WTC11 (cell line): ENCODE data around the gene TEKT5. TPM values are rescaled to one million over a fixed set of nuclear protein-coding genes. Genes with fewer than 3 reads are reported as not detected.

Source experiments
- ATAC-seq: fragments of 200-7000 bp; cut with Tn5 transposase; 2 replicates; pipeline ENCODE4 v1.10.0; 2021; ENCODE audit warnings: mild to moderate bottlenecking, moderate library complexity
- CTCF ChIA-PET: fragments of 300-600 bp; sonication (Branson Sonifier 250); formaldehyde crosslinking; loops from one replicate; lab custom pipeline; 2021; ENCODE audit warnings: antibody characterized with exemption; lab: Charles Lee
- POLR2A ChIA-PET: fragments of 350-600 bp; sonication (Branson Sonifier 250); formaldehyde crosslinking; loops from one replicate; lab custom pipeline; 2021; ENCODE audit warnings: antibody characterized with exemption; lab: Charles Lee
- DNase-seq: peaks from one replicate; pipeline ENCODE4 v3.0.0; 2021; ENCODE audit warnings: low spot score
- H3K27ac Mint-ChIP-seq: 2 replicates; pipeline ENCODE4 v1.8.0; 2021; ENCODE audit warnings: mixed read lengths
- H3K27me3 Mint-ChIP-seq: 2 replicates; pipeline ENCODE4 v1.8.0; 2021; ENCODE audit warnings: low read depth, mild to moderate bottlenecking, moderate library complexity, mixed read lengths
- H3K36me3 Mint-ChIP-seq: 2 replicates; pipeline ENCODE4 v1.8.0; 2021; ENCODE audit warnings: mixed read lengths
- H3K4me1 Mint-ChIP-seq: 2 replicates; pipeline ENCODE4 v1.8.0; 2022; ENCODE audit warnings: mixed read lengths
- H3K4me3 Mint-ChIP-seq: 2 replicates; pipeline ENCODE4 v1.8.0; 2021; ENCODE audit warnings: mild to moderate bottlenecking, moderate library complexity, mixed read lengths
- H3K9me3 Mint-ChIP-seq: 2 replicates; pipeline ENCODE4 v1.8.0; 2021; ENCODE audit warnings: mixed read lengths
- ARID4B ChIP-seq: sonication (generic); formaldehyde crosslinking; IDR thresholded peaks from 2 replicates; pipeline ENCODE4 v1.8.0; 2023; ENCODE audit warnings: missing genetic modification reagents, mild to moderate bottlenecking, borderline replicate concordance
- ATF1 ChIP-seq: sonication (generic); formaldehyde crosslinking; IDR thresholded peaks from 2 replicates; pipeline ENCODE4 v1.8.1; 2023; ENCODE audit warnings: mild to moderate bottlenecking, moderate library complexity, missing genetic modification reagents
- ATF6 ChIP-seq: sonication (generic); formaldehyde crosslinking; IDR thresholded peaks from 2 replicates; pipeline ENCODE4 v1.8.1; 2023; ENCODE audit warnings: mild to moderate bottlenecking, missing genetic modification reagents
- CREB1 ChIP-seq: sonication (generic); formaldehyde crosslinking; IDR thresholded peaks from 2 replicates; pipeline ENCODE4 v1.8.0; 2023; ENCODE audit warnings: mild to moderate bottlenecking, missing genetic modification reagents
- CREM ChIP-seq: sonication (generic); formaldehyde crosslinking; IDR thresholded peaks from 2 replicates; pipeline ENCODE4 v1.8.1; 2022; ENCODE audit warnings: mild to moderate bottlenecking, missing genetic modification reagents, moderate library complexity
- E2F1 ChIP-seq: sonication (generic); formaldehyde crosslinking; IDR thresholded peaks from 2 replicates; pipeline ENCODE4 v1.8.0; 2022; ENCODE audit warnings: mild to moderate bottlenecking, missing genetic modification reagents
- EMX1 ChIP-seq: fragments of 250-450 bp; sonication (Bioruptor Pico); IDR thresholded peaks from 2 replicates; pipeline ENCODE4 v1.8.0; 2021; ENCODE audit warnings: mild to moderate bottlenecking
- FOXJ3 ChIP-seq: sonication (generic); formaldehyde crosslinking; IDR thresholded peaks from 2 replicates; pipeline ENCODE4 v1.9.0; 2021; ENCODE audit warnings: missing genetic modification reagents, mild to moderate bottlenecking, borderline replicate concordance
- FOXK1 ChIP-seq: sonication (generic); formaldehyde crosslinking; IDR thresholded peaks from 2 replicates; pipeline ENCODE4 v1.8.0; 2022; ENCODE audit warnings: mild to moderate bottlenecking, moderate library complexity, missing genetic modification reagents
- HMGA2 ChIP-seq: fragments of 250-450 bp; sonication (Bioruptor Pico); IDR thresholded peaks from 2 replicates; pipeline ENCODE4 v1.4.0; 2021; ENCODE audit warnings: mild to moderate bottlenecking, moderate library complexity
- JUN ChIP-seq: sonication (generic); formaldehyde crosslinking; IDR thresholded peaks from 2 replicates; pipeline ENCODE4 v1.8.0; 2023; ENCODE audit warnings: mild to moderate bottlenecking, missing genetic modification reagents
- MYBL2 ChIP-seq: sonication (generic); formaldehyde crosslinking; IDR thresholded peaks from 2 replicates; pipeline ENCODE4 v1.8.1; 2023; ENCODE audit warnings: mild to moderate bottlenecking, moderate library complexity, missing genetic modification reagents
- NR2C2 ChIP-seq: sonication (generic); formaldehyde crosslinking; IDR thresholded peaks from 2 replicates; pipeline ENCODE4 v1.8.0; 2022; ENCODE audit warnings: mild to moderate bottlenecking, missing genetic modification reagents
- RELA ChIP-seq: sonication (generic); formaldehyde crosslinking; IDR thresholded peaks from 2 replicates; pipeline ENCODE4 v1.8.1; 2022; ENCODE audit warnings: missing genetic modification reagents, mild to moderate bottlenecking, borderline replicate concordance
- SMAD4 ChIP-seq: sonication (generic); formaldehyde crosslinking; IDR thresholded peaks from 2 replicates; pipeline ENCODE4 v1.8.0; 2022; ENCODE audit warnings: mild to moderate bottlenecking, missing genetic modification reagents
- ZNF416 ChIP-seq: fragments of 250-450 bp; sonication (Bioruptor Pico); IDR thresholded peaks from 2 replicates; pipeline ENCODE4 v1.9.0; 2021; ENCODE audit warnings: mild to moderate bottlenecking, inconsistent platforms
- total RNA-seq: library from RNA; stranded (reverse); gene quantifications from 3 replicates; pipeline ENCODE4 v1.2.3, GENCODE V29; 2021
- TF ChIP-seq, protein P1 (sequence below): fragments of 200-600 bp; IDR thresholded peaks from 2 replicates; pipeline ENCODE4 v1.8.0; 2022; ENCODE audit warnings: antibody characterized with exemption
- TF ChIP-seq, protein P2 (sequence below): sonication (generic); formaldehyde crosslinking; IDR thresholded peaks from 2 replicates; pipeline ENCODE4 v1.8.0; 2023; ENCODE audit warnings: missing genetic modification reagents
- TF ChIP-seq, protein P3 (sequence below): fragments of 250-450 bp; sonication (Bioruptor Pico); IDR thresholded peaks from 2 replicates; pipeline ENCODE4 v1.9.0; 2021; ENCODE audit warnings: mild to moderate bottlenecking
- TF ChIP-seq, protein P4 (sequence below): sonication (generic); formaldehyde crosslinking; IDR thresholded peaks from 2 replicates; pipeline ENCODE4 v1.8.1; 2023; ENCODE audit warnings: mild to moderate bottlenecking, missing genetic modification reagents
- TF ChIP-seq, protein P5 (sequence below): fragments of 250-450 bp; sonication (Bioruptor Pico); IDR thresholded peaks from 2 replicates; pipeline ENCODE4 v2.1.2; 2022; ENCODE audit warnings: mild to moderate bottlenecking, moderate library complexity

Gene TEKT5
- total RNA-seq, 1 experiment from 2014 or later = 1.1 TPM

GRCh38 chr16:10740845-10741208 is 46.1 kb upstream of the TEKT5 start (continued):
- TF ChIP-seq E2F1 (CRISPR knock-in tag) = no peak
- TF ChIP-seq JUN (CRISPR knock-in tag) = no peak
- TF ChIP-seq, protein P1, sequence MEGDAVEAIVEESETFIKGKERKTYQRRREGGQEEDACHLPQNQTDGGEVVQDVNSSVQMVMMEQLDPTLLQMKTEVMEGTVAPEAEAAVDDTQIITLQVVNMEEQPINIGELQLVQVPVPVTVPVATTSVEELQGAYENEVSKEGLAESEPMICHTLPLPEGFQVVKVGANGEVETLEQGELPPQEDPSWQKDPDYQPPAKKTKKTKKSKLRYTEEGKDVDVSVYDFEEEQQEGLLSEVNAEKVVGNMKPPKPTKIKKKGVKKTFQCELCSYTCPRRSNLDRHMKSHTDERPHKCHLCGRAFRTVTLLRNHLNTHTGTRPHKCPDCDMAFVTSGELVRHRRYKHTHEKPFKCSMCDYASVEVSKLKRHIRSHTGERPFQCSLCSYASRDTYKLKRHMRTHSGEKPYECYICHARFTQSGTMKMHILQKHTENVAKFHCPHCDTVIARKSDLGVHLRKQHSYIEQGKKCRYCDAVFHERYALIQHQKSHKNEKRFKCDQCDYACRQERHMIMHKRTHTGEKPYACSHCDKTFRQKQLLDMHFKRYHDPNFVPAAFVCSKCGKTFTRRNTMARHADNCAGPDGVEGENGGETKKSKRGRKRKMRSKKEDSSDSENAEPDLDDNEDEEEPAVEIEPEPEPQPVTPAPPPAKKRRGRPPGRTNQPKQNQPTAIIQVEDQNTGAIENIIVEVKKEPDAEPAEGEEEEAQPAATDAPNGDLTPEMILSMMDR = no peak
- TF ChIP-seq, protein P2, sequence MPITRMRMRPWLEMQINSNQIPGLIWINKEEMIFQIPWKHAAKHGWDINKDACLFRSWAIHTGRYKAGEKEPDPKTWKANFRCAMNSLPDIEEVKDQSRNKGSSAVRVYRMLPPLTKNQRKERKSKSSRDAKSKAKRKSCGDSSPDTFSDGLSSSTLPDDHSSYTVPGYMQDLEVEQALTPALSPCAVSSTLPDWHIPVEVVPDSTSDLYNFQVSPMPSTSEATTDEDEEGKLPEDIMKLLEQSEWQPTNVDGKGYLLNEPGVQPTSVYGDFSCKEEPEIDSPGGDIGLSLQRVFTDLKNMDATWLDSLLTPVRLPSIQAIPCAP (CRISPR knock-in tag) = no peak
- TF ChIP-seq, protein P3, sequence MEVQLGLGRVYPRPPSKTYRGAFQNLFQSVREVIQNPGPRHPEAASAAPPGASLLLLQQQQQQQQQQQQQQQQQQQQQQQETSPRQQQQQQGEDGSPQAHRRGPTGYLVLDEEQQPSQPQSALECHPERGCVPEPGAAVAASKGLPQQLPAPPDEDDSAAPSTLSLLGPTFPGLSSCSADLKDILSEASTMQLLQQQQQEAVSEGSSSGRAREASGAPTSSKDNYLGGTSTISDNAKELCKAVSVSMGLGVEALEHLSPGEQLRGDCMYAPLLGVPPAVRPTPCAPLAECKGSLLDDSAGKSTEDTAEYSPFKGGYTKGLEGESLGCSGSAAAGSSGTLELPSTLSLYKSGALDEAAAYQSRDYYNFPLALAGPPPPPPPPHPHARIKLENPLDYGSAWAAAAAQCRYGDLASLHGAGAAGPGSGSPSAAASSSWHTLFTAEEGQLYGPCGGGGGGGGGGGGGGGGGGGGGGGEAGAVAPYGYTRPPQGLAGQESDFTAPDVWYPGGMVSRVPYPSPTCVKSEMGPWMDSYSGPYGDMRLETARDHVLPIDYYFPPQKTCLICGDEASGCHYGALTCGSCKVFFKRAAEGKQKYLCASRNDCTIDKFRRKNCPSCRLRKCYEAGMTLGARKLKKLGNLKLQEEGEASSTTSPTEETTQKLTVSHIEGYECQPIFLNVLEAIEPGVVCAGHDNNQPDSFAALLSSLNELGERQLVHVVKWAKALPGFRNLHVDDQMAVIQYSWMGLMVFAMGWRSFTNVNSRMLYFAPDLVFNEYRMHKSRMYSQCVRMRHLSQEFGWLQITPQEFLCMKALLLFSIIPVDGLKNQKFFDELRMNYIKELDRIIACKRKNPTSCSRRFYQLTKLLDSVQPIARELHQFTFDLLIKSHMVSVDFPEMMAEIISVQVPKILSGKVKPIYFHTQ (CRISPR knock-in tag) = no peak
- no peak for TF ChIP-seq ATF1
- TF ChIP-seq MYBL2 (CRISPR knock-in tag) = no peak
- TF ChIP-seq ARID4B (CRISPR knock-in tag) = no peak
- no peak for TF ChIP-seq CREM (CRISPR knock-in tag)
- no peak for TF ChIP-seq EMX1
- TF ChIP-seq HMGA2 (CRISPR knock-in tag) = no peak
- TF ChIP-seq ATF6 = no peak

DNA sequence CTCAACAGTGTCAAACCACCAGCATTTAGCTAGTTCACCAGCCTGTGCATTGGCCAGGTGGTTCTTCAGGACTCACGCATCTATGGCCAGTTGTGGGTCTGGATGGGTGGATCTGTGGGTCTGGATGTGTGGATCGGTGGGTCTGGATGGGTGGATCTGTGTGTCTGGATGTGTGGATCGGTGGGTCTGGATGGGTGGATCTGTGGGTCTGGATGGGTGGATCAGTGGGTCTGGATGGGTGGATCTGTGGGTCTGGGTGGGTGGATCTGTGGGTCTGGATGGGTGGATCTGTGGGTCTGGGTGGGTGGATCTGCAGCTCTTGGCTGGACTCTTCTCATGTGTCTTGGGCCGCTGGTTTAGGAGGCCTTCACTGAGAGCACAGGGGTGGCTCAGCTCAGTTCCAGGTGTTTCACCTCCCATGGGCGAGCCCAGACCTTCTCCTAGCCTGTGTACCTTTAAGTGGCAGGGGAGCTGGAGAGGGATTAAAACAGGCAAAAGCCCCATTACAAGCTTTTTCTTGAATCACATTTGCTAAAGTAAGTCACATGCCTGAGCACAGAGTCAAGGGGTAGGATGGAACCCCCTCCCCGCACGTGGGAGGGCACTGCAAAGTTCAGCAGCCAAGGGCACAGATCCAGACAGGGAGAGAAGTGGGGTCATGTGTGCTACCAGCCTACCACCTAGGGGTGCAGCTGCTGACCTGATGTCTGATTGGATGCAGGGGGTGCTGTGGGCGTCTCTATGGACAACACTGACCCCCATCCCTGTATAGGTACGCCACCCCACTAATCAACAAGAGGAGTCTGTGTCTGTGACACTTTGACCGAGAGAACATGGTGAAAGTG is 45.5 kb upstream of the TEKT5 start:
- Mint-ChIP-seq H3K36me3 (no peaks in the 10 kb centered on the region; the same call in 1 of the 2 replicates), H3K4me1 (peaks cover 11% of the 10 kb centered on the region), H3K27ac (no peak overlapping the region), H3K9me3 (no peaks in the 10 kb centered on the region), H3K27me3 (no peaks in the 10 kb centered on the region), H3K4me3 (no peak overlapping the region)
- ATAC-seq (no peak), DNase-seq (no peak)
- ChIA-PET POLR2A (no interaction called here), CTCF (interaction anchor here (0.6 kb wide), 1 partner anchor 10 kb away, joined by 4 read pairs; no protein-coding TSS in a partner anchor)
- TF ChIP-seq, protein P4, sequence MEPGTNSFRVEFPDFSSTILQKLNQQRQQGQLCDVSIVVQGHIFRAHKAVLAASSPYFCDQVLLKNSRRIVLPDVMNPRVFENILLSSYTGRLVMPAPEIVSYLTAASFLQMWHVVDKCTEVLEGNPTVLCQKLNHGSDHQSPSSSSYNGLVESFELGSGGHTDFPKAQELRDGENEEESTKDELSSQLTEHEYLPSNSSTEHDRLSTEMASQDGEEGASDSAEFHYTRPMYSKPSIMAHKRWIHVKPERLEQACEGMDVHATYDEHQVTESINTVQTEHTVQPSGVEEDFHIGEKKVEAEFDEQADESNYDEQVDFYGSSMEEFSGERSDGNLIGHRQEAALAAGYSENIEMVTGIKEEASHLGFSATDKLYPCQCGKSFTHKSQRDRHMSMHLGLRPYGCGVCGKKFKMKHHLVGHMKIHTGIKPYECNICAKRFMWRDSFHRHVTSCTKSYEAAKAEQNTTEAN = no peak
- TF ChIP-seq FOXJ3 (no peak), ZNF416 (CRISPR knock-in tag) (no peak), NR2C2 (CRISPR knock-in tag) (no peak), CREB1 (CRISPR knock-in tag) (no peak), FOXK1 (CRISPR knock-in tag) (no peak), RELA (CRISPR knock-in tag) (no peak), SMAD4 (CRISPR knock-in tag) (no peak)
- TF ChIP-seq, protein P5, sequence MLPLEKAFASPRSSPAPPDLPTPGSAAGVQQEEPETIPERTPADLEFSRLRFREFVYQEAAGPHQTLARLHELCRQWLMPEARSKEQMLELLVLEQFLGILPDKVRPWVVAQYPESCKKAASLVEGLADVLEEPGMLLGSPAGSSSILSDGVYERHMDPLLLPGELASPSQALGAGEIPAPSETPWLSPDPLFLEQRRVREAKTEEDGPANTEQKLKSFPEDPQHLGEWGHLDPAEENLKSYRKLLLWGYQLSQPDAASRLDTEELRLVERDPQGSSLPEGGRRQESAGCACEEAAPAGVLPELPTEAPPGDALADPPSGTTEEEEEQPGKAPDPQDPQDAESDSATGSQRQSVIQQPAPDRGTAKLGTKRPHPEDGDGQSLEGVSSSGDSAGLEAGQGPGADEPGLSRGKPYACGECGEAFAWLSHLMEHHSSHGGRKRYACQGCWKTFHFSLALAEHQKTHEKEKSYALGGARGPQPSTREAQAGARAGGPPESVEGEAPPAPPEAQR = no peak
